Fibroblast of upper back skin (primary cell): ENCODE data around the gene VSIG8.

Experiments
- DNase-seq: peaks from one replicate; pipeline ENCODE4 v3.0.0-alpha.2; 2013

Gene VSIG8

GRCh38 chr1:159882527-159882862 lies 20.0 kb upstream of the VSIG8 start:
- peak; percentile 41 for DNase-seq

- DNase-seq, result peak; percentile 99
Observed at GRCh38 chr1:159881622-159882526, 19.4 kb upstream of the VSIG8 start.

- DNase-seq, result no peak
Observed at GRCh38 chr1:159880430-159880829, 18.0 kb upstream of the VSIG8 start.

GRCh38 chr1:159879977-159880376 lies 17.5 kb upstream of the VSIG8 start:
- peak; percentile 76 for DNase-seq

GRCh38 chr1:159879136-159879535 lies 16.7 kb upstream of the VSIG8 start:
- no peak for DNase-seq

- DNase-seq, result no peak
Observed at GRCh38 chr1:159877695-159878444, 15.4 kb upstream of the VSIG8 start.

- DNase-seq, result no peak
Observed at GRCh38 chr1:159873530-159874143, 11.2 kb upstream of the VSIG8 start.

GRCh38 chr1:159872891-159873290 lies 10.4 kb upstream of the VSIG8 start:
- no peak for DNase-seq

GRCh38 chr1:159870704-159871103 lies 8.2 kb upstream of the VSIG8 start:
- no peak for DNase-seq

- no peak for DNase-seq
Observed at GRCh38 chr1:159869607-159870006, 7.2 kb upstream of the VSIG8 start.

GRCh38 chr1:159869173-159869572 lies 6.7 kb upstream of the VSIG8 start:
- DNase-seq, result peak; percentile 55

- no peak for DNase-seq
Observed at GRCh38 chr1:159868766-159869165, 6.3 kb upstream of the VSIG8 start.

- no peak for DNase-seq
Observed at GRCh38 chr1:159867664-159868026, 5.2 kb upstream of the VSIG8 start.

GRCh38 chr1:159866905-159867663 lies 4.6 kb upstream of the VSIG8 start:
- no peak for DNase-seq

- no peak for DNase-seq
Observed at GRCh38 chr1:159866066-159866465, 3.6 kb upstream of the VSIG8 start.

- no peak for DNase-seq
Observed at GRCh38 chr1:159864262-159864661, 1.8 kb upstream of the VSIG8 start.

GRCh38 chr1:159862031-159862430 lies 426 bp downstream of the VSIG8 start:
- DNase-seq, result no peak

GRCh38 chr1:159861218-159861617 lies 1.2 kb downstream of the VSIG8 start:
- no peak for DNase-seq

GRCh38 chr1:159860456-159860855 lies 2.0 kb downstream of the VSIG8 start:
- no peak for DNase-seq

- no peak for DNase-seq
Observed at GRCh38 chr1:159859767-159860322, 2.6 kb downstream of the VSIG8 start.

- no peak for DNase-seq
Observed at GRCh38 chr1:159857889-159858288, 4.6 kb downstream of the VSIG8 start.

GRCh38 chr1:159856576-159856975 lies 5.9 kb downstream of the VSIG8 start:
- no peak for DNase-seq

GRCh38 chr1:159855709-159856108 lies 6.7 kb downstream of the VSIG8 start:
- no peak for DNase-seq
